Endothelial cell of umbilical vein (primary cell): Measurements from ENCODE around the gene ANKRD44. TPM values are rescaled to one million over a fixed set of nuclear protein-coding genes. Genes with fewer than 3 reads are reported as not detected.

Source experiments
- BruUV-seq: library from RNA; stranded (reverse); fragments of 400-500 nt; replicated peaks from 2 replicates; lab custom pipeline; 2021; lab: Mats Ljungman, UMichigan
- CTCF ChIA-PET: fragments of 300-600, 350-600 bp; sonication (Branson Sonifier 250); formaldehyde crosslinking; loops from one replicate; lab custom pipeline; 2021; ENCODE audit warnings: antibody characterized with exemption, inconsistent platforms; lab: Charles Lee
- POLR2A ChIA-PET: fragments of 300-600, 350-600 bp; sonication (Branson Sonifier 250); formaldehyde crosslinking; loops from one replicate; lab custom pipeline; 2021; ENCODE audit warnings: antibody characterized with exemption, inconsistent platforms; lab: Charles Lee
- DNase-seq: peaks from one replicate; pipeline ENCODE4 v3.0.0-alpha.2; 2011; ENCODE audit warnings: low read depth, low spot score
- FAIRE-seq: peaks from 2 replicates; lab custom pipeline; 2011; peaks lifted over from hg19 to GRCh38; lab: Jason Lieb, UNC
- H2AFZ ChIP-seq: 2 replicates; pipeline ENCODE4 v1.6.0; 2012; ENCODE audit warnings: low read depth, low read length, control low read depth, inconsistent platforms
- H3K27ac ChIP-seq: 2 replicates; pipeline ENCODE4 v1.5.1; 2011; ENCODE audit warnings: low read depth, mild to moderate bottlenecking, control low read depth, low read length, moderate library complexity; ENCODE audit not compliant: insufficient read depth
- H3K27me3 ChIP-seq, 2 experiments: 2 replicates each; pipeline versions ENCODE4 v1.6.0 to v1.6.1; 2011; ENCODE audit warnings: low read length in 2 of 2, mixed read lengths in 1 of 2; ENCODE audit not compliant: control insufficient read depth in 2 of 2, insufficient read depth in 2 of 2
- H3K36me3 ChIP-seq, 2 experiments: 2 replicates in 1 of 2; 3 replicates in 1 of 2; pipeline ENCODE4 v1.5.1; 2011; ENCODE audit warnings: low read length in 2 of 2, mild to moderate bottlenecking in 1 of 2, moderate library complexity in 1 of 2; ENCODE audit not compliant: control insufficient read depth in 2 of 2, insufficient read depth in 2 of 2; ENCODE audit errors: extremely low read depth in 1 of 2
- H3K4me1 ChIP-seq: 3 replicates; pipeline ENCODE4 v1.5.1; 2011; ENCODE audit warnings: mild to moderate bottlenecking, low read length; ENCODE audit not compliant: control insufficient read depth, insufficient read depth; ENCODE audit errors: extremely low read depth
- H3K4me2 ChIP-seq: 2 replicates; pipeline ENCODE4 v1.6.1; 2011; ENCODE audit warnings: low read length, control low read depth, mixed read lengths; ENCODE audit not compliant: insufficient read depth
- H3K4me3 ChIP-seq, 3 experiments: fragments of 200-600 bp in 1 of 3; sonication (generic), shearing (Covaris generic) in 1 of 3; replicated peaks in 1 of 3; 2 replicates each; pipeline ENCODE4 v1.5.1; 2011 to 2016; ENCODE audit warnings: control low read depth in 3 of 3, low read length in 3 of 3, mild to moderate bottlenecking in 2 of 3, inconsistent platforms in 1 of 3, low read depth in 1 of 3, moderate library complexity in 1 of 3; ENCODE audit not compliant: insufficient read depth in 1 of 3
- H3K79me2 ChIP-seq: 2 replicates; pipeline ENCODE4 v1.6.0; 2012; ENCODE audit warnings: low read length, inconsistent platforms; ENCODE audit not compliant: control insufficient read depth, insufficient read depth
- H3K9ac ChIP-seq: replicated peaks from 2 replicates; pipeline ENCODE3; 2011; ENCODE audit warnings: low read length, control low read depth; ENCODE audit not compliant: insufficient read depth; ENCODE audit errors: extremely low read depth
- H3K9me1 ChIP-seq: replicated peaks from 3 replicates; pipeline ENCODE4 v1.6.0; 2011; ENCODE audit warnings: mild to moderate bottlenecking, low read length; ENCODE audit not compliant: control insufficient read depth, insufficient read depth; ENCODE audit errors: extremely low read depth
- H3K9me3 ChIP-seq: replicated peaks from 2 replicates; pipeline ENCODE4 v1.5.1; 2012; ENCODE audit warnings: low read length, inconsistent platforms; ENCODE audit not compliant: control insufficient read depth, insufficient read depth
- H4K20me1 ChIP-seq: replicated peaks from 2 replicates; pipeline ENCODE3; 2011; ENCODE audit warnings: mild to moderate bottlenecking, low read length; ENCODE audit not compliant: control insufficient read depth, insufficient read depth; ENCODE audit errors: extremely low read depth
- FOS ChIP-seq: IDR thresholded peaks from 2 replicates; pipeline ENCODE4 v1.6.1; 2011; ENCODE audit warnings: mild to moderate bottlenecking, low read length, moderate library complexity, borderline replicate concordance; ENCODE audit not compliant: insufficient read depth
- JUN ChIP-seq: IDR thresholded peaks from 2 replicates; pipeline ENCODE4 v1.6.1; 2011; ENCODE audit warnings: borderline replicate concordance, low read depth; ENCODE audit not compliant: insufficient read length, insufficient read depth
- MYC ChIP-seq: IDR thresholded peaks from one replicate; pipeline ENCODE4 v1.6.1; 2011; ENCODE audit warnings: mild to moderate bottlenecking, low read depth, low read length
- POLR2A ChIP-seq: IDR thresholded peaks from 2 replicates; pipeline ENCODE4 v1.6.1; 2012; ENCODE audit warnings: low read depth, mild to moderate bottlenecking, control low read depth, low read length
- POLR2AphosphoS5 ChIP-seq: IDR thresholded peaks from 2 replicates; pipeline ENCODE4 v1.6.1; 2012; ENCODE audit warnings: low read depth, mild to moderate bottlenecking, control low read depth, low read length, moderate library complexity; ENCODE audit not compliant: insufficient read depth
- dilution Hi-C: fragments of 300-500 bp; cut with MboI; formaldehyde crosslinking; loops from one replicate; pipeline ENCODE4 v1.15.0; 2019; ENCODE audit warnings: low sequenced_read_pairs; ENCODE audit not compliant: extremely low pct_ligation_motif_present
- intact Hi-C: fragments of 100-400 bp; cut with micrococcal nuclease; formaldehyde crosslinking; loops from one replicate; pipeline ENCODE4 v1.10.0; 2022
- polyA plus RNA-seq, 4 experiments: library from polyadenylated mRNA; depleted of rRNA in 3 of 4; stranded (reverse) in 3 of 4; unstranded in 1 of 4; fragments of >200 nt; gene quantifications; 2 replicates each; pipeline versions ENCODE4 v1.2.1 to v1.2.3, GENCODE V29; 2011 to 2012; ENCODE audit warnings: missing spikeins in 1 of 4
- total RNA-seq: library from RNA; stranded (reverse); gene quantifications from 2 replicates; pipeline ENCODE4 v1.2.3, GENCODE V29; 2021
- TF ChIP-seq, protein P1 (sequence below): IDR thresholded peaks from 2 replicates; pipeline ENCODE4 v1.6.1; 2011; ENCODE audit not compliant: insufficient read depth, insufficient read length
- TF ChIP-seq, protein P2 (sequence below), 2 donors: IDR thresholded peaks; 1 replicate in 1 of 2; 2 replicates in 1 of 2; pipeline ENCODE4 v1.5.1; 2011; ENCODE audit warnings: low read length in 2 of 2, mild to moderate bottlenecking in 2 of 2, moderate library complexity in 2 of 2, control low read depth in 1 of 2, inconsistent platforms in 1 of 2, low read depth in 1 of 2; ENCODE audit not compliant: insufficient read depth in 1 of 2; ENCODE audit errors: extremely low read depth in 1 of 2

The ANKRD44 gene
- total and polyA plus RNA-seq, 2 donors (not counting 3 experiments of a cell fraction or from before 2014, with no cell fraction given): 3.4 to 6.1 TPM

DNA sequence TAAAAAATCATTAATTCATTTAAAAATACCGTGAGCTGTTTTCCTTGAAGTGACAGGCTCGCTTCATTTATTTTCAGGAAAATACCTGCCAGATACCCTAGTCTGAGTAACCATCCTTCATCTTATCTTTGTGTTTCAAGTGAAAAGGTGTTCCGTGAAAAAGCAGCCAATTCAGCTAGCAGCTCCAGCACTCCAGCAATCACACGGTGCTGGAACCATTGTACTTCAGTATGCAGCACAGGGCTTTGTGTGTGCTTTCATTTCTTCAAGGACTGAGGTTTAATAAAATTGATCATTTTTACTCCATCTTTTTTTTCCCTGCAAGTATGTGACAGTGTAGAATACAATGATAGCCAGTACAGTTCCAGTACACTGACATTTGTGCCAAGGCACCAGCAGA, 344.9 kb downstream of the ANKRD44 start:
- H4K20me1 ChIP-seq: no peaks in the 10 kb centered on the region
- no peak overlapping the region for H3K9ac ChIP-seq
- no peak for DNase-seq
- H3K4me3 ChIP-seq: no peak overlapping the region
- no peaks in the 10 kb centered on the region for H3K79me2 ChIP-seq
- peak overlapping the region; percentile 88 for H2AFZ ChIP-seq
- TF ChIP-seq, protein P1, sequence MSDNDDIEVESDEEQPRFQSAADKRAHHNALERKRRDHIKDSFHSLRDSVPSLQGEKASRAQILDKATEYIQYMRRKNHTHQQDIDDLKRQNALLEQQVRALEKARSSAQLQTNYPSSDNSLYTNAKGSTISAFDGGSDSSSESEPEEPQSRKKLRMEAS: no peak
- TF ChIP-seq MYC: no peak
- no TSS peak for BruUV-seq
- no peaks in the 10 kb centered on the region for H3K9me3 ChIP-seq
- no peaks in the 10 kb centered on the region for H3K36me3 ChIP-seq
- no peaks in the 10 kb centered on the region for H3K9me1 ChIP-seq
- no peak overlapping the region for H3K4me2 ChIP-seq
- dilution Hi-C loops (no loop called here), intact Hi-C loops (loop anchor here (2.0 kb wide), 1 partner anchor 23 kb away; no protein-coding TSS in a partner anchor)
- H3K27me3 ChIP-seq: no peaks in the 10 kb centered on the region
- POLR2A ChIA-PET: no interaction called here
- CTCF ChIA-PET: no interaction called here
- peaks cover 20% of the 10 kb centered on the region for H3K4me1 ChIP-seq
- H3K27ac ChIP-seq: no peak overlapping the region
- no peak for FAIRE-seq

DNA sequence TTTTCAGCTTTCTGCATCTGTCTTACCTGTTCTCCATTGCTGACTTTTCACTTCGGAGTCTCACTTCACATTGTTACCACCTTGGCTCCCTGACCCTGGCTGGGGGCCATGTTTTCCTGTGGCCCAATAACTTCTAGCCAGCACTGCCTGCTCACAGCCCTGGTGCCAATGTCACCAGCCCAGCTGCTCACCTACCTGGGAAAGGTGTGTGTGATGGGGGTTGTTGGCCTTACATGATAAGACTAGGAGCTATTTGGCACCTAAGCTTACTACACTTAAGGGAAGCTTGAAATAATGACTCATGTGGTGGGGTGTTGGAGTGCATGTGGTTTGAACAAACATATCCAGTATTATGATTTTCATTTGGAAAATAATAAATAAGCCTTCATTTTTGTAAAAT, 346.6 kb downstream of the ANKRD44 start:
- peaks cover 20% of the 10 kb centered on the region for H3K4me1 ChIP-seq
- ChIA-PET CTCF (no interaction called here), POLR2A (no interaction called here)
- no peak overlapping the region for H2AFZ ChIP-seq
- H3K9ac ChIP-seq: no peak overlapping the region
- no peak overlapping the region for H3K4me2 ChIP-seq
- dilution Hi-C loops (no loop called here), intact Hi-C loops (no loop called here)
- no peak overlapping the region for H3K27ac ChIP-seq
- no peaks in the 10 kb centered on the region for H3K36me3 ChIP-seq
- no peaks in the 10 kb centered on the region for H3K9me3 ChIP-seq
- FAIRE-seq: no peak
- TF ChIP-seq JUN: no peak
- no peak for TF ChIP-seq MYC
- no peak for TF ChIP-seq POLR2AphosphoS5
- TF ChIP-seq, protein P2, sequence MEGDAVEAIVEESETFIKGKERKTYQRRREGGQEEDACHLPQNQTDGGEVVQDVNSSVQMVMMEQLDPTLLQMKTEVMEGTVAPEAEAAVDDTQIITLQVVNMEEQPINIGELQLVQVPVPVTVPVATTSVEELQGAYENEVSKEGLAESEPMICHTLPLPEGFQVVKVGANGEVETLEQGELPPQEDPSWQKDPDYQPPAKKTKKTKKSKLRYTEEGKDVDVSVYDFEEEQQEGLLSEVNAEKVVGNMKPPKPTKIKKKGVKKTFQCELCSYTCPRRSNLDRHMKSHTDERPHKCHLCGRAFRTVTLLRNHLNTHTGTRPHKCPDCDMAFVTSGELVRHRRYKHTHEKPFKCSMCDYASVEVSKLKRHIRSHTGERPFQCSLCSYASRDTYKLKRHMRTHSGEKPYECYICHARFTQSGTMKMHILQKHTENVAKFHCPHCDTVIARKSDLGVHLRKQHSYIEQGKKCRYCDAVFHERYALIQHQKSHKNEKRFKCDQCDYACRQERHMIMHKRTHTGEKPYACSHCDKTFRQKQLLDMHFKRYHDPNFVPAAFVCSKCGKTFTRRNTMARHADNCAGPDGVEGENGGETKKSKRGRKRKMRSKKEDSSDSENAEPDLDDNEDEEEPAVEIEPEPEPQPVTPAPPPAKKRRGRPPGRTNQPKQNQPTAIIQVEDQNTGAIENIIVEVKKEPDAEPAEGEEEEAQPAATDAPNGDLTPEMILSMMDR (IDR thresholded peaks at IDR 0.05; ENCODE audit: extremely low read depth in 1 of 2, insufficient read depth in 1 of 2, low read depth in 1 of 2, low read length in 2 of 2): no peak
- TF ChIP-seq POLR2A: no peak
- peak; percentile 41 for TF ChIP-seq FOS
- no peak overlapping the region for H3K4me3 ChIP-seq
- no peaks in the 10 kb centered on the region for H3K27me3 ChIP-seq
- no peaks in the 10 kb centered on the region for H3K9me1 ChIP-seq
- no peaks in the 10 kb centered on the region for H3K79me2 ChIP-seq
- DNase-seq: no peak
- no peaks in the 10 kb centered on the region for H4K20me1 ChIP-seq
- BruUV-seq: no TSS peak
